ENCODE measurements around the gene CCL16.

- TF ChIP-seq CTCF (conservative IDR thresholded peaks at IDR 0.05; ENCODE audit: low read depth in 2 of 2), result no peak
- TF ChIP-seq ETS1 (IDR thresholded peaks at IDR 0.05), result no peak
- no peak for TF ChIP-seq CREB1 (CRISPR knock-in tag; IDR thresholded peaks at IDR 0.05; ENCODE audit: low read depth)
- no peak for TF ChIP-seq POLR2AphosphoS5 (IDR thresholded peaks at IDR 0.05; ENCODE audit: low read depth)
- TF ChIP-seq EZH2 (IDR thresholded peaks at IDR 0.05; ENCODE audit: low read depth, unreplicated experiment), result no peak
- TF ChIP-seq EZH2phosphoT487 (IDR thresholded peaks at IDR 0.05; ENCODE audit: unreplicated experiment), result no peak
- no peak for TF ChIP-seq ZNF114 (CRISPR knock-in tag; IDR thresholded peaks at IDR 0.05)
- TF ChIP-seq, protein P1, sequence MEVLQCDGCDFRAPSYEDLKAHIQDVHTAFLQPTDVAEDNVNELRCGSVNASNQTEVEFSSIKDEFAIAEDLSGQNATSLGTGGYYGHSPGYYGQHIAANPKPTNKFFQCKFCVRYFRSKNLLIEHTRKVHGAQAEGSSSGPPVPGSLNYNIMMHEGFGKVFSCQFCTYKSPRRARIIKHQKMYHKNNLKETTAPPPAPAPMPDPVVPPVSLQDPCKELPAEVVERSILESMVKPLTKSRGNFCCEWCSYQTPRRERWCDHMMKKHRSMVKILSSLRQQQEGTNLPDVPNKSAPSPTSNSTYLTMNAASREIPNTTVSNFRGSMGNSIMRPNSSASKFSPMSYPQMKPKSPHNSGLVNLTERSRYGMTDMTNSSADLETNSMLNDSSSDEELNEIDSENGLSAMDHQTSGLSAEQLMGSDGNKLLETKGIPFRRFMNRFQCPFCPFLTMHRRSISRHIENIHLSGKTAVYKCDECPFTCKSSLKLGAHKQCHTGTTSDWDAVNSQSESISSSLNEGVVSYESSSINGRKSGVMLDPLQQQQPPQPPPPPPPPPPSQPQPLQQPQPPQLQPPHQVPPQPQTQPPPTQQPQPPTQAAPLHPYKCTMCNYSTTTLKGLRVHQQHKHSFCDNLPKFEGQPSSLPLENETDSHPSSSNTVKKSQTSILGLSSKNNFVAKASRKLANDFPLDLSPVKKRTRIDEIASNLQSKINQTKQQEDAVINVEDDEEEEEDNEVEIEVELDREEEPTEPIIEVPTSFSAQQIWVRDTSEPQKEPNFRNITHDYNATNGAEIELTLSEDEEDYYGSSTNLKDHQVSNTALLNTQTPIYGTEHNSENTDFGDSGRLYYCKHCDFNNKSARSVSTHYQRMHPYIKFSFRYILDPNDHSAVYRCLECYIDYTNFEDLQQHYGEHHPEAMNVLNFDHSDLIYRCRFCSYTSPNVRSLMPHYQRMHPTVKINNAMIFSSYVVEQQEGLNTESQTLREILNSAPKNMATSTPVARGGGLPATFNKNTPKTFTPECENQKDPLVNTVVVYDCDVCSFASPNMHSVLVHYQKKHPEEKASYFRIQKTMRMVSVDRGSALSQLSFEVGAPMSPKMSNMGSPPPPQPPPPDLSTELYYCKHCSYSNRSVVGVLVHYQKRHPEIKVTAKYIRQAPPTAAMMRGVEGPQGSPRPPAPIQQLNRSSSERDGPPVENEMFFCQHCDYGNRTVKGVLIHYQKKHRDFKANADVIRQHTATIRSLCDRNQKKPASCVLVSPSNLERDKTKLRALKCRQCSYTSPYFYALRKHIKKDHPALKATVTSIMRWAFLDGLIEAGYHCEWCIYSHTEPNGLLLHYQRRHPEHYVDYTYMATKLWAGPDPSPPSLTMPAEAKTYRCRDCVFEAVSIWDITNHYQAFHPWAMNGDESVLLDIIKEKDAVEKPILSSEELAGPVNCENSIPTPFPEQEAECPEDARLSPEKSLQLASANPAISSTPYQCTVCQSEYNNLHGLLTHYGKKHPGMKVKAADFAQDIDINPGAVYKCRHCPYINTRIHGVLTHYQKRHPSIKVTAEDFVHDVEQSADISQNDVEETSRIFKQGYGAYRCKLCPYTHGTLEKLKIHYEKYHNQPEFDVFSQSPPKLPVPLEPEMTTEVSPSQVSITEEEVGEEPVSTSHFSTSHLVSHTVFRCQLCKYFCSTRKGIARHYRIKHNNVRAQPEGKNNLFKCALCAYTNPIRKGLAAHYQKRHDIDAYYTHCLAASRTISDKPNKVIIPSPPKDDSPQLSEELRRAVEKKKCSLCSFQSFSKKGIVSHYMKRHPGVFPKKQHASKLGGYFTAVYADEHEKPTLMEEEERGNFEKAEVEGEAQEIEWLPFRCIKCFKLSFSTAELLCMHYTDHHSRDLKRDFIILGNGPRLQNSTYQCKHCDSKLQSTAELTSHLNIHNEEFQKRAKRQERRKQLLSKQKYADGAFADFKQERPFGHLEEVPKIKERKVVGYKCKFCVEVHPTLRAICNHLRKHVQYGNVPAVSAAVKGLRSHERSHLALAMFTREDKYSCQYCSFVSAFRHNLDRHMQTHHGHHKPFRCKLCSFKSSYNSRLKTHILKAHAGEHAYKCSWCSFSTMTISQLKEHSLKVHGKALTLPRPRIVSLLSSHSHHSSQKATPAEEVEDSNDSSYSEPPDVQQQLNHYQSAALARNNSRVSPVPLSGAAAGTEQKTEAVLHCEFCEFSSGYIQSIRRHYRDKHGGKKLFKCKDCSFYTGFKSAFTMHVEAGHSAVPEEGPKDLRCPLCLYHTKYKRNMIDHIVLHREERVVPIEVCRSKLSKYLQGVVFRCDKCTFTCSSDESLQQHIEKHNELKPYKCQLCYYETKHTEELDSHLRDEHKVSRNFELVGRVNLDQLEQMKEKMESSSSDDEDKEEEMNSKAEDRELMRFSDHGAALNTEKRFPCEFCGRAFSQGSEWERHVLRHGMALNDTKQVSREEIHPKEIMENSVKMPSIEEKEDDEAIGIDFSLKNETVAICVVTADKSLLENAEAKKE (CRISPR knock-in tag; IDR thresholded peaks at IDR 0.05), result no peak
- TF ChIP-seq REST (IDR thresholded peaks at IDR 0.05; ENCODE audit: unreplicated experiment), result no peak
- TF ChIP-seq ZNF331 (CRISPR knock-in tag; IDR thresholded peaks at IDR 0.05; ENCODE audit: low read depth), result no peak
- no peak for TF ChIP-seq JUNB (IDR thresholded peaks at IDR 0.05; ENCODE audit: unreplicated experiment)
- TF ChIP-seq STAT1 (IDR thresholded peaks at IDR 0.05; ENCODE audit: unreplicated experiment), result no peak
- no peak for TF ChIP-seq NANOG (IDR thresholded peaks at IDR 0.05; ENCODE audit: borderline replicate concordance)
Observed at GRCh38 chr17:35944151-35944550, 37.1 kb downstream of the CCL16 start.
